Suppressor macrophage (primary cell): Measurements from ENCODE around the gene FER.
"Not testable (repeated sequence)": the region's sequence is repeated elsewhere in the genome, so short reads cannot be mapped to it uniquely, and the experiment has no call there.

Source experiments
- DNase-seq, 4 experiments: peaks; one replicate each; pipeline ENCODE4 v3.0.0-alpha.2; 2020 to 2022

FER gene

DNA sequence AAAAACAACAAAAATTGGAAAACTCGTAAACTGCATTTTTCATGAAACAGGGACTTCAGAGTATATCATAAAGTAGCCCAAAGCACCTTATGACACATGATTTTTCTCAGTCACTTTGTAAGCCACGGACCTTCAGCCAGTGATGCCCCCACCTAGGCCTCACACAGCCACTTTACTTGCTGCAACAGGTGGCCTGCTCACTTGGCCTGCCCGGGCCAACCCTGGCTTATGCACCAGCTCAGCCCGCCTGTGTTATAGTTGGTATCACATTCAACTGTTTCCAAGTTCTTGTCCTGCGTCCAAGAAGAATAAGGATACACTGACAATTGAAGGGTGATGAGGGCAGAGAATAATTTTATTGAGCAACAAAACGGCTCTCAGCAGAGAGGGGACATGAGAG is 219.2 kb downstream of the FER start:
- DNase-seq, result no peak

- DNase-seq, result no peak
These were observed 226.9 kb downstream of the FER start for GRCh38 chr5:108974594-108974993.

DNA sequence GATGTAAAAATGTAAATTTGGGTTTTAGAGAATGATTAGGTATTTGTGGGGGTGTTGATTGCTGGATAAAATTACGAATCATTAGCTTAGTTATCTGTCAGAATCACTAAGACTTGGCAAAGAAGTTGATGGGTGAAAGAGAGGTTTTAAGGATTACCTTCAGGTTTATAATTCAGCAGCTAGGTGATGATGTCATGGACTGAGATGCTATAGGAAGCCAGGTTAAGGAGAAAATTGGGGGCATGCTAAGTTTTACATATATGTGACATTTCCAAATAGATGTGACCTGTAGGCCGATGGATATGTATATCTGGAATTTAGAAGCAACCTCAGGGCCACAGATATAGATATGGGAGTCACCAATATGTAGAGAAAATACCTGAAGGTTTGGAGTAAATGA is 228.0 kb downstream of the FER start:
- no peak for DNase-seq

GRCh38 chr5:108983461-108984092 is 235.9 kb downstream of the FER start:
- DNase-seq, result no peak

DNA sequence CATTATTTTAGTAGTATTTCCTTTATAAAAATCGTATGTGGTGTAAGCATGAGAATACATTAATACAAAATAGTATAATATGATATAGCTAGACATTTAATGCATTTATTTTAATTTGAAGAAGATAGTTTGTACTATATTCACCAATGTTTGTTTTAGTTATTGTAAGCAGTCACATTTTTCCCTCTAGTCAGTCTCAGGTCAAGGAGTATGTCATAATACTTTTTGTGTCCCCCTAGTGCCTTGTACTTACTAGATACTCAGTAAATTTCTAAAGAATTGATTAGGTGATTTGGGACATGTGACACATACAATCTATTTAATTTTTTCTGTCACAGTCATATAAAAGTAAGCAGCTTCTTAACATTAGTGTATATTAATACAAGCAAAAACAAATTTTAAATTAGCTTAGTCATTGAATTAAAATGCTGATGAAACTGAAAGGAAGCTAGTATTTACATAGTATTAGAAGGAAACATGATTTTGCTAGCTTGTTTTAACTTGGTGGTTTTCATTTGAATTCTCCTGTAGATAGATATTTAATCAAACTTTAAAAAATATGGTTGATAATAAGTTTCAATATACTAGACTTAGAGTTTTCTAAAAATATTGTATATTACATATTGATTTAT is 242.2 kb downstream of the FER start:
- DNase-seq, result no peak

- not testable (repeated sequence) for DNase-seq
These were observed 244.8 kb downstream of the FER start for GRCh38 chr5:108992396-108993085.

DNA sequence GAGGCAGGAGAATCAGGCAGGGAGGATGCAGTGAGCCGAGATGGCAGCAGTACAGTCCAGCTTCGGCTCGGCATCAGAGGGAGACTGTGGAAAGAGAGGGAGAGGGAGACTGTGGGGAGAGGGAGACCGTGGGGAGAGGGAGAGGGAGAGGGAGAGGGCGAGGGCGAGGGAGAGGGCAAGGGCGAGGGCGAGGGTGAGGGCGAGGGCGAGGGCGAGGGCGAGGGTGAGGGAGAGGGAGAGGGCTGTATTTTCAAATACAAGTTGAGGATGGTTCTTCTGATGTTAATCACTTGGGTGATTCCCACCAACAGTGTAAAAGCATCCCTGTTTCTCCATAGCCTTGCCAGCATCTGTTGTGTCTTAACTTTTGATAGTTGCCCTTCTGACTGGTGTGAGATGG is 245.7 kb downstream of the FER start:
- DNase-seq, result not testable (repeated sequence)

DNA sequence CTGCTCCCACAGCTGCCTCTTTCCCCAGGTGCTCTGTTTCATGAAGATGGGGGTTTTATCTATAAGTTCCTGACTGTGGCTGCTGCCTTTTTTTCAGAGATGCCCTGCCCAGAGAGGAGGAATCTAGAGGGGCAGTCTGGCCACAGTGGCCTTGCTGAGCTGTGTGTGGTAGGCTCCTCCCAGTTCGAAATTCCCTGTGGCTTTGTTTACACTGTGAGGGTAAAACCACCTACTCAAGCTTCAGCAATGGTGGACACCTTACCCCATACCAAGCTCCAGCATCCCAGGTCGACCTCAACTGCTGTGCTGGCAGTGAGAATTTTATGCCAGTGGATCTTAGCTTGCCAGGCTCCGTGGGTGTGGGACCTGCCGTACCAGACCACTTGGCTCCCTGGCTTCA is 250.0 kb downstream of the FER start:
- no peak for DNase-seq

- DNase-seq, result no peak
These were observed 250.5 kb downstream of the FER start for GRCh38 chr5:108998216-108998615.

- DNase-seq, result no peak
These were observed 256.2 kb downstream of the FER start for GRCh38 chr5:109003928-109004327.

- no peak for DNase-seq
These were observed 257.8 kb downstream of the FER start for GRCh38 chr5:109005297-109006009.

GRCh38 chr5:109006129-109006528 is 258.4 kb downstream of the FER start:
- DNase-seq, result no peak

DNA sequence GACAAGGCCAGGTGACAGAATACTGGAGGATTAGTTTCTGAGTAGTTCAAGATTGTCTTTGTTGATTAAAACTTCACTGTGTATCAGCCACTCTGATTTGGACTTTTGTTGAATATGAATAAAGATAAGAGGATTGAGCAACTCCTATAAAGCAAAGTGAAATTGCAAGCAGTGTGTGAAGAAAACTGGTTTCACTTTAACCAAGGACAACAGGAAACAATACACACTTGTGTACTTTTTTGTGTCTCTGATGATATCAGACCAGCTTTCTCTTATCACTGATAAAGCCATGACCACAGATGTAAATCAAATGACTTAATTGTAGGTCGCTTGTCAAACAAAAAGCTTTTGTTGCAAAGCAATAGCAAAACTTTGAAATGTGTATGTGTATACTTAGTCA is 268.6 kb downstream of the FER start:
- DNase-seq, result no peak

- DNase-seq, result no peak
These were observed 274.4 kb downstream of the FER start for GRCh38 chr5:109022056-109022455.

GRCh38 chr5:109025729-109026128 is 278.0 kb downstream of the FER start:
- DNase-seq, result not testable (repeated sequence)

GRCh38 chr5:109027983-109028607 is 280.4 kb downstream of the FER start:
- no peak for DNase-seq

DNA sequence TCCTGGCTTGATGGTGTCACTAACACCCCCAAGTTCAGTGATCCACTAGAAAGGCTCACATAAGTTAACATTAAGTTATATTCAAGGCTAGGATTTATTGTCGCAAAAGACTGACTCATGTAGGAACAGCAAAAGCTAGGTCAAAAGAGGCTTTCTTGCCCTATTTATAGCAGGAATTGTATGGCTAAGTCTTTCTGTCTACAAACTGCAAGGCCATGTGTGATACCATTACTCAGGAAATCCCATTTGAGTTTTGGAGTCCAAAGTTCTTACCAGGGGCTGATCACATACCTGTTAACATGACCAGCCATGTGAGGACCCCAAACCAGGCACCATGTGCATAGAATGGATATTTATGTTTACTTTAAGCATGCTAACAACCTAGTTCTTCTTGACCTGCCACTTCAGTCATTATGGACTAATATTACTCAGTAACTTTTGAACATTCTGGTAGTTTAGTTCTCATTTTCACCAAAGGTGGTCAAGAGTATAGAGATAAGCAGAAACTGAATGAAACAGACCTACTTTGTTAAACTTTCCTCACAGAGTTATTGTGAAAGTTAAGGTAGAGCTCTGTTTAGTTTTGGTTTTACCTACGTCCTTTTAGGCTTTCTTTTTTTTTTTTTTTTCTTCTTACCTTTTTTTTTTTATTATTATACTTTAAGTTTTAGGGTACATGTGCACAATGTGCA is 281.1 kb downstream of the FER start:
- DNase-seq, result no peak

DNA sequence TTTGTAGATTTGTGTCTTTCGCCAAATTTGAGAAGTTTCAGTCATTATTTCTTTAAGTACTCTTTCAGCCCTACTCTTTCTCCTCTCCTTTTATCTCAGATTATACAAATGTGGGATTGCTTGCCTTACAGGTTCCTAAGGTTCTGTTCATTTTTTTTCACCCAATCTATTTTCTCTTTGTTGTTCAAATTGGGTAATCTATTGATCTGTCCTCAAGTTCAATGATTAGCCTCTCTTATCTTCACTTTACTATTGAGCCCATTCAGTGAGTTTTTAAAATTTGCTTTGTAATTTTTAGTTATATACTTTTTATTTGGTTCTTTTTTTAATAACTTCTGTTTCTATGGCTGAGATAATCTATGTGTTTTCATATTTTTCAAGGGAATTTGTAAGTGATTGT is 282.1 kb downstream of the FER start:
- DNase-seq, result no peak

DNA sequence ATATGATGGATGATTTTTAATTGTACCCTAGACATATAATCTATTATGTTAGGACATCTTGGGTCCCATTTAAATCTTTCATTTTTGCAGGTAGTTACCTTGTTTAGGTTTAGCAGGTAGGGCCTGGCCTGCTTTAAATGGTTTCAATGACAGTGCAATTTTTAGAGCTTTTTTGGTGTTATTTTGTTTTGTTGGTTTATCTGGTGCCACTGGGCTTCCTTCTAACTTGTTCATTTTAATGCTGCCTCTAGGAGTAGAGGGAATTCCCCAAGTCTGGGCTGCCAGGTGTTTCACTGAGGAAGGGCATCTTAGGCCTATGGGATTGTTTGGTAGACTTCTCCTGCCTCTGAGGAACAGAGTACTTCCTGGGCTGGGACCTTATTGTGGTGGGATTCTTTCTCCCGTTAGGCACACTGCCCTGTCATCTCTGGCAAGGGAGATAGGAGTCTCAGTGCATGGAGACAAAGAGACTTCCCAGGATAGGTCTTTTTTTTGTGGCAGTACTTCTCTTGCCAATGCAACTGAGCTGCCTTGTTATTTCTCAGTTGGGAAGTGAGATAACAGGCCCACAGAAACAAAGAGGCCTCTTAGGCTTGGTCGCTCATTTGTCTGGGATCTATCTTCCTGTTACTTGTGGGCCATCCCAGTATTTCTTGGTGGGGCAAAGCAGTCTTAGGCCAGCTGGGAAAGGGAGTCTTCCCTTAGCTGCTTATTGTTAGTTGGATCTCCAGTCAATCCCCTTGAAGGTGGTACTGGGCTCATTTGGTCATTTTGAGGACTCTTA is 282.9 kb downstream of the FER start:
- no peak for DNase-seq

- DNase-seq, result no peak
These were observed 286.6 kb downstream of the FER start for GRCh38 chr5:109034306-109034705.

DNA sequence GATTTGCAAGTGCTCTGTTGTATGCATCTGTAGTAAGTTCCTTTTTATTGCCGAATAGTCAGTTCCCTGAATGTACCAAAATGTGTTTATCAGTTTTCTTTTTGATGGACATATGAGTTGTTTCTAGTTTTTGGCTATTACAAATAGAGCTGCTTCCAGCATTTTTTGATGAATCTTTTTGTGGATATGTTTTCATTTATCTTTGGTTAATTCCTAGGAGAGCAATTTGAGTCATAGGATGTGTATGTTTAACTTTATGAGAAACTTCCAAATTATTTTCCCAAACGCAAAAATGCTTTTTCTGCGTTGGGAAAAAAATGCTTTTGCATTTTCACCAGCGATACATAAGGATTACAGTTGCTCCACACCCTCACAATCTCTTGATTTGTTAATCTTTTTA is 287.7 kb downstream of the FER start:
- no peak for DNase-seq
